Stomach (tissue), 4 donors: ENCODE measurements around the gene GJB1.

Experiments
- CTCF ChIP-seq, 7 experiments: fragments of 450-650 bp in 4 of 7; fragments of 200-600 bp in 3 of 7; sonication (generic) in 3 of 7; IDR thresholded peaks; one replicate each; pipeline ENCODE4 v1.5.1; 2016 to 2019; ENCODE audit warnings: antibody characterized with exemption in 7 of 7, control low read depth in 2 of 7, mild to moderate bottlenecking in 1 of 7
- POLR2AphosphoS5 ChIP-seq, 3 donors: sonication (generic); formaldehyde crosslinking; IDR thresholded peaks; one replicate each; pipeline ENCODE4 v1.6.1; 2016; ENCODE audit warnings: antibody characterized with exemption in 3 of 3

DNA sequence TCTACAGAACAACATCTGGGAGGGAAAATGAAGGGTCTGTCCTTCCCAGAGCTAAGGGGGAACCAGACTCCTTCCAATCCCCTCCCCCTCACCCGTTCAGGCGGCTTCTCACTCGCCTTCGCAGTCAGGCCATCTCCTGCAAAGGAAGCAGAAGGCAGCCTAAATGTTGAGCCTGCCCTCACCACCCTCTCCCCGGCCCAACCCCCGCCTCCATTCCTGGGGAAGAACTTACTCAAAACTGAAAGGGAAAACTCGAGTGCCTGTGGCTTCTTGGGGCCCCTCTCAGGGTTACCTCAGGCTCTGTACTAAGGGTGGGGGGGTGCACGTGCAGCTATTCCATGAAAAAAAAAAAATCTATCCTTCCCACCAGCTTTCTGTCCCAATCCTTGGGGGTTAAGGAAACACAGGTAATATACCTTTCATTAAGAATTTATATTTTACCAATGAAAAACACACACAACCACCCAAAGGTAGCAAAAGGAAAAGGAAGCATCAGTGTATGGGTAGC, 28.5 kb downstream of the GJB1 start:
- TF ChIP-seq CTCF (IDR thresholded peaks at IDR 0.05) (no peak), POLR2AphosphoS5 (IDR thresholded peaks at IDR 0.05) (no peak)
